Liver (tissue), 9 donors: ENCODE data around the gene PAGE3. TPM values are rescaled to one million over a fixed set of nuclear protein-coding genes. Genes with fewer than 3 reads are reported as not detected.

ENCODE experiments used
- DNase-seq: peaks from one replicate; pipeline ENCODE4 v3.0.0-alpha.2; 2017; ENCODE audit warnings: low spot score
- H3K27ac ChIP-seq, 2 donors: one replicate each; pipeline ENCODE4 v1.7.0; 2013; ENCODE audit warnings: inconsistent platforms in 2 of 2, low read length in 2 of 2, control low read depth in 1 of 2, low read depth in 1 of 2, mild to moderate bottlenecking in 1 of 2
- H3K27me3 ChIP-seq, 4 donors: one replicate each; pipeline versions ENCODE4 v1.6.1 to v1.7.0; 2013; ENCODE audit warnings: low read length in 3 of 4, inconsistent platforms in 1 of 4, mild to moderate bottlenecking in 1 of 4, moderate library complexity in 1 of 4; ENCODE audit not compliant: control insufficient read depth in 4 of 4, insufficient read depth in 4 of 4
- H3K36me3 ChIP-seq, 4 donors: one replicate each; pipeline versions ENCODE4 v1.6.1 to v1.7.0; 2013; ENCODE audit warnings: low read length in 3 of 4, mild to moderate bottlenecking in 3 of 4, low read depth in 1 of 4, moderate library complexity in 1 of 4; ENCODE audit not compliant: control insufficient read depth in 4 of 4, insufficient read depth in 3 of 4
- H3K4me1 ChIP-seq, 4 donors: one replicate each; pipeline versions ENCODE4 v1.6.1 to v1.7.0; 2013; ENCODE audit warnings: low read length in 3 of 4, mild to moderate bottlenecking in 3 of 4, moderate library complexity in 1 of 4; ENCODE audit not compliant: control insufficient read depth in 4 of 4, insufficient read depth in 4 of 4
- H3K4me3 ChIP-seq, 3 donors: one replicate each; pipeline versions ENCODE4 v1.6.1 to v1.7.0; 2013; ENCODE audit warnings: low read length in 3 of 3, control low read depth in 1 of 3, low read depth in 1 of 3, mild to moderate bottlenecking in 1 of 3
- H3K9ac ChIP-seq, 2 donors: one replicate each; pipeline ENCODE4 v1.7.0; 2013; ENCODE audit warnings: low read length in 2 of 2, mild to moderate bottlenecking in 2 of 2, moderate library complexity in 2 of 2, control low read depth in 1 of 2, low read depth in 1 of 2
- H3K9me3 ChIP-seq, 4 donors: one replicate each; pipeline versions ENCODE4 v1.6.1 to v1.7.0; 2013; ENCODE audit warnings: low read length in 3 of 4; ENCODE audit not compliant: control insufficient read depth in 4 of 4
- ATF3 ChIP-seq: IDR thresholded peaks from 2 replicates; pipeline ENCODE4 v1.6.1; 2016; ENCODE audit warnings: antibody characterized with exemption
- CTCF ChIP-seq: fragments of 150-350 bp; IDR thresholded peaks from 2 replicates; pipeline ENCODE4 v1.5.1; 2017; ENCODE audit warnings: improper control_type of control experiment, low read depth, low read length; ENCODE audit not compliant: missing input control
- EGR1 ChIP-seq, 2 donors: IDR thresholded peaks; 2 replicates each; pipeline ENCODE4 v1.6.1; 2016 to 2018; ENCODE audit warnings: antibody characterized with exemption in 2 of 2, low read depth in 2 of 2
- FOXA1 ChIP-seq: IDR thresholded peaks from 2 replicates; pipeline ENCODE4 v1.6.1; 2016; ENCODE audit warnings: antibody characterized with exemption
- FOXA2 ChIP-seq: IDR thresholded peaks from 2 replicates; pipeline ENCODE4 v1.6.1; 2016; ENCODE audit warnings: antibody characterized with exemption
- GABPA ChIP-seq, 2 donors: IDR thresholded peaks in 1 of 2; conservative IDR thresholded peaks in 1 of 2; 2 replicates each; pipeline ENCODE4 v1.6.1; 2016; ENCODE audit warnings: antibody characterized with exemption in 2 of 2, mild to moderate bottlenecking in 1 of 2, moderate library complexity in 1 of 2
- HNF4G ChIP-seq: IDR thresholded peaks from 2 replicates; pipeline ENCODE4 v1.6.1; 2016; ENCODE audit warnings: antibody characterized with exemption
- JUND ChIP-seq, 2 donors: IDR thresholded peaks; 2 replicates each; pipeline ENCODE4 v1.6.1; 2016; ENCODE audit warnings: antibody characterized with exemption in 2 of 2
- MAX ChIP-seq: IDR thresholded peaks from 2 replicates; pipeline ENCODE4 v1.6.1; 2016; ENCODE audit warnings: antibody characterized with exemption
- NR2F2 ChIP-seq: IDR thresholded peaks from 2 replicates; pipeline ENCODE4 v1.6.1; 2016; ENCODE audit warnings: antibody characterized with exemption
- RAD21 ChIP-seq, 2 donors: IDR thresholded peaks; 2 replicates each; pipeline ENCODE4 v1.6.1; 2016; ENCODE audit warnings: antibody characterized with exemption in 2 of 2, mild to moderate bottlenecking in 2 of 2
- REST ChIP-seq: IDR thresholded peaks from 2 replicates; pipeline ENCODE4 v1.6.1; 2016; ENCODE audit warnings: antibody characterized with exemption, mild to moderate bottlenecking
- RXRA ChIP-seq, 2 donors: IDR thresholded peaks; 2 replicates each; pipeline ENCODE4 v1.6.1; 2017 to 2018; ENCODE audit warnings: antibody characterized with exemption in 2 of 2, mild to moderate bottlenecking in 1 of 2
- TAF1 ChIP-seq: conservative IDR thresholded peaks from 2 replicates; pipeline ENCODE4 v1.6.1; 2016; ENCODE audit warnings: antibody characterized with exemption, mild to moderate bottlenecking
- YY1 ChIP-seq: IDR thresholded peaks from 2 replicates; pipeline ENCODE4 v1.6.1; 2016; ENCODE audit warnings: antibody characterized with exemption, mild to moderate bottlenecking
- ZBTB33 ChIP-seq: IDR thresholded peaks from 2 replicates; pipeline ENCODE4 v1.6.1; 2016; ENCODE audit warnings: antibody characterized with exemption
- WGBS: extraction: QIAGEN DNeasy Blood & Tissue Kit; methylation state at CpG from one replicate; pipeline ENCODE4 v1.1.7; 2013; 5-methylcytosine and 5-hydroxymethylcytosine counted together
- polyA plus RNA-seq, 2 donors: library from polyadenylated mRNA; stranded (reverse) in 1 of 2; unstranded in 1 of 2; fragments of 200-250 nt in 1 of 2; fragments of >200 nt in 1 of 2; fragmentation: Nextera tagmentation in 1 of 2; extraction: Ambion mirVana in 1 of 2; gene quantifications; one replicate each; pipeline versions ENCODE4 v1.2.1 to v1.2.3, GENCODE V29; 2013 to 2015
- total RNA-seq, 2 donors: library from RNA; depleted of rRNA; stranded (reverse); fragments of >200 nt; gene quantifications; one replicate each; pipeline ENCODE4 v1.2.3, GENCODE V29; 2014
- donor health status: healthy.
- donor health status: healthy.
- donor health status: healthy.
- donor health status: healthy.
- donor health status: healthy.

The PAGE3 gene
- total and polyA plus RNA-seq, 4 donors, result not detected

GRCh38 chrX:55253528-55253927 is 11.2 kb downstream of the PAGE3 start:
- H3K36me3 ChIP-seq, result no peaks in the 10 kb centered on the region
- no peak overlapping the region for H3K27ac ChIP-seq
- H3K9me3 ChIP-seq, result no peaks in the 10 kb centered on the region
- H3K27me3 ChIP-seq, result peaks cover 0 to 5% (median 0%) of the 10 kb centered on the region in 4 donors
- H3K9ac ChIP-seq, result no peak overlapping the region
- H3K4me3 ChIP-seq, result no peak overlapping the region
- no peak for DNase-seq
- TF ChIP-seq FOXA1 (no peak), HNF4G (no peak), NR2F2 (no peak), YY1 (no peak), GABPA (IDR thresholded peaks at IDR 0.05 in 1 of 2, conservative IDR thresholded peaks at IDR 0.05 in 1 of 2) (no peak), ZBTB33 (no peak), MAX (no peak), TAF1 (no peak), JUND (IDR thresholded peaks at IDR 0.05) (no peak), RXRA (IDR thresholded peaks at IDR 0.05) (no peak), RAD21 (IDR thresholded peaks at IDR 0.05) (no peak), ATF3 (no peak), EGR1 (IDR thresholded peaks at IDR 0.05; ENCODE audit: low read depth in 2 of 2) (no peak), FOXA2 (no peak), REST (no peak)
- H3K4me1 ChIP-seq, result no peaks in the 10 kb centered on the region

GRCh38 chrX:55240788-55241340 is 23.9 kb downstream of the PAGE3 start:
- no peaks in the 10 kb centered on the region for H3K4me1 ChIP-seq
- no peak overlapping the region for H3K27ac ChIP-seq
- H3K27me3 ChIP-seq, result no peaks in the 10 kb centered on the region
- H3K4me3 ChIP-seq, result no peak overlapping the region
- TF ChIP-seq EGR1 (IDR thresholded peaks at IDR 0.05; ENCODE audit: low read depth in 2 of 2) (no peak), YY1 (no peak), NR2F2 (no peak), FOXA1 (no peak), HNF4G (no peak), FOXA2 (no peak), CTCF (no peak), GABPA (IDR thresholded peaks at IDR 0.05 in 1 of 2, conservative IDR thresholded peaks at IDR 0.05 in 1 of 2) (no peak), JUND (IDR thresholded peaks at IDR 0.05) (no peak)
- 61% methylated on average over 6 of the region's 6 CpGs for WGBS
- H3K36me3 ChIP-seq, result no peaks in the 10 kb centered on the region
- no peak for DNase-seq
- peaks cover 0 to 2% (median 0%) of the 10 kb centered on the region in 4 donors for H3K9me3 ChIP-seq
- H3K9ac ChIP-seq, result no peak overlapping the region
